AG09309 (cell line): ENCODE measurements around the gene CASP2.
A peak's percentile ranks its signal among the peaks of the same experiment; 100 is the strongest.

Experiments used
- DNase-seq: peaks from one replicate; pipeline ENCODE4 v3.0.0-alpha.2; 2010; ENCODE audit warnings: low read depth
- H3K4me3 ChIP-seq: 2 replicates; pipeline ENCODE4 v1.5.1; 2011; ENCODE audit warnings: mild to moderate bottlenecking, low read depth, low read length, moderate library complexity; ENCODE audit not compliant: control insufficient read depth
- TF ChIP-seq, protein P1 (sequence below): IDR thresholded peaks from 2 replicates; pipeline ENCODE4 v1.5.1; 2011; ENCODE audit warnings: mild to moderate bottlenecking, low read depth, low read length, inconsistent platforms; ENCODE audit not compliant: insufficient read depth, control insufficient read depth; ENCODE audit errors: missing control alignments

Gene CASP2

DNA sequence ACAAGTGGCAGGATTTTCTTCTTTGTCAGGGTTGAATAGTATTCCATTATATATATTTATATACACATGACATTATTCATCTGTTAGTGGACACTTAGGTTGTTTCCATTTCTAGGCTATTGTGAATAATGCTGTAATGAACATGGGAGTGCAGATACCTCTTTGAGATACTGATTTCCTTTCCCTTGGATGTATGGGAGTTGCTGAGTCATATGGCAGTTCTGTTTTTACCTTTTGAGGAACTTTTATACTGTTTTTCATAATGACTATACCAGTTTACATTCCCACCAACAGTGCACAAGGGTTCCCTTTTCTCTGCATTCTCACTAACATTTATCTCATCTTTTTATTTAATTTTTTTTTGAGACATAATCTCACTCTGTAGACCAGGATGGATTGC, 26.0 kb downstream of the CASP2 start:
- TF ChIP-seq, protein P1, sequence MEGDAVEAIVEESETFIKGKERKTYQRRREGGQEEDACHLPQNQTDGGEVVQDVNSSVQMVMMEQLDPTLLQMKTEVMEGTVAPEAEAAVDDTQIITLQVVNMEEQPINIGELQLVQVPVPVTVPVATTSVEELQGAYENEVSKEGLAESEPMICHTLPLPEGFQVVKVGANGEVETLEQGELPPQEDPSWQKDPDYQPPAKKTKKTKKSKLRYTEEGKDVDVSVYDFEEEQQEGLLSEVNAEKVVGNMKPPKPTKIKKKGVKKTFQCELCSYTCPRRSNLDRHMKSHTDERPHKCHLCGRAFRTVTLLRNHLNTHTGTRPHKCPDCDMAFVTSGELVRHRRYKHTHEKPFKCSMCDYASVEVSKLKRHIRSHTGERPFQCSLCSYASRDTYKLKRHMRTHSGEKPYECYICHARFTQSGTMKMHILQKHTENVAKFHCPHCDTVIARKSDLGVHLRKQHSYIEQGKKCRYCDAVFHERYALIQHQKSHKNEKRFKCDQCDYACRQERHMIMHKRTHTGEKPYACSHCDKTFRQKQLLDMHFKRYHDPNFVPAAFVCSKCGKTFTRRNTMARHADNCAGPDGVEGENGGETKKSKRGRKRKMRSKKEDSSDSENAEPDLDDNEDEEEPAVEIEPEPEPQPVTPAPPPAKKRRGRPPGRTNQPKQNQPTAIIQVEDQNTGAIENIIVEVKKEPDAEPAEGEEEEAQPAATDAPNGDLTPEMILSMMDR, result no peak
- no peak overlapping the region for H3K4me3 ChIP-seq
- no peak for DNase-seq

DNA sequence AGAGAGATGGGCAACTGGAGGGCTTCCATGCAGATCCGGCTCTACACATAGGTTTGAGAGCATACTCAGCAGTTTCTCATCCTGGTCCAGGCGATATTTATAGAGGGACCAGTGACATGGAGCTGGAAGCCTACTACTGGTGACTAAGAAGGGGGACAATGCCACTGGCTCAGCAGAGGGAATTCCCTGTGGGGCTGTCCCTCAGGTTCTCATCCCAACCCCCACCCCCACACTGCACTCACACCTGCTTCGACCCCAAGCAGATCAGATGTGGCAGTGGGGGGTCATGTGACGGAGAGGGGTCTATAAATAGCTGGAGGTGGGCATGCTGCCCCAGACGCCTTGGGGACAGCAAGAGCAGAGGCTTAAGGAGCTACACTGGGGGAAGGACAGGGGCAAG, 27.6 kb downstream of the CASP2 start, which contains the start of gene CLCN1:
TSS of gene CLCN1 (plus strand) at position 336 of the 400 bp plus-strand sequence. CDS start 102 bp downstream, outside the sequence.
- TF ChIP-seq, protein P1, result no peak
- no peak within 1 kb of the TSS for H3K4me3 ChIP-seq

GRCh38 chr7:143316492-143316891, 28.3 kb downstream of the CASP2 start:
- no peak for DNase-seq
- H3K4me3 ChIP-seq, result no peak overlapping the region
- TF ChIP-seq, protein P1, result no peak

More for the DNA sequence above, 27.6 kb downstream of the CASP2 start, which contains the start of gene CLCN1:
- no peak for DNase-seq

DNA sequence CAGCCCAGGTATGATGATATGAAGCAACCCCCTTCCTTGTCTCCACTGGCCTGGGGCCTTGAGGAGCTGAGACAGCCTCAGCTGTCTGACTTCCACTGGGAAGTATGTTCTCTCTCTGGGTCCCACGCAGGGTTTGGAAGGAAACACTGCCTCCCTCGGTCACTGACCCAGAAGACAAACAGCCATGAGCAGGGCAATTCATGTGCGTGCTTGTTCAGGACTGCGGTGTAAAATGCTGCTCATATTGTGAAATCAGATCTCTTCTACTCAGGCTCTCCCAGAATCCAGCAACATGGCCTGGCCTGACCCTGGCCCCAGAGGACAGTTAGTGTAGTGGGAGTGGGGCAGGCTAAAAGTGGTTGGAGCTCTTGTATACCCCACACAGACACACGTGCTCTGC, 30.5 kb downstream of the CASP2 start:
- DNase-seq, result no peak
- TF ChIP-seq, protein P1, result no peak
- no peak overlapping the region for H3K4me3 ChIP-seq

GRCh38 chr7:143320620-143321019, 32.5 kb downstream of the CASP2 start:
- TF ChIP-seq, protein P1, result no peak
- no peak overlapping the region for H3K4me3 ChIP-seq
- no peak for DNase-seq

DNA sequence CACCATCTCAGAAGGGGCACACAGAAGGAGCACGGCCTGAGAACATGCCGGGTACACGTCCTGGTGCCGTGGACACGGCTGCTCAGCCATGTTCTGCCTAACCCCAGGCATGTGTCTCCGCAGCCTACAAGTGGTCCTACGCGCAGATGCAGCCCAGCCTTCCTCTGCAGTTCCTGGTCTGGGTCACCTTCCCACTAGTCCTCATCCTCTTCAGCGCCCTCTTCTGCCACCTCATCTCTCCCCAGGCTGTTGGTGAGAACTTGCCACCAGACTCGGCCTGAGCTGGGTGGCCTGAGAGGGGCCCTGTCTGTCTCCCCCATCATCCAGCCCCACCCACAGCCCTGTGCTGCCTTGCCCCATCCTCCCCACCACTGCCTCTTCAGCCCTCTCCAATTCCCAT, 33.1 kb downstream of the CASP2 start:
- H3K4me3 ChIP-seq, result no peak overlapping the region
- DNase-seq, result no peak
- TF ChIP-seq, protein P1, result no peak

DNA sequence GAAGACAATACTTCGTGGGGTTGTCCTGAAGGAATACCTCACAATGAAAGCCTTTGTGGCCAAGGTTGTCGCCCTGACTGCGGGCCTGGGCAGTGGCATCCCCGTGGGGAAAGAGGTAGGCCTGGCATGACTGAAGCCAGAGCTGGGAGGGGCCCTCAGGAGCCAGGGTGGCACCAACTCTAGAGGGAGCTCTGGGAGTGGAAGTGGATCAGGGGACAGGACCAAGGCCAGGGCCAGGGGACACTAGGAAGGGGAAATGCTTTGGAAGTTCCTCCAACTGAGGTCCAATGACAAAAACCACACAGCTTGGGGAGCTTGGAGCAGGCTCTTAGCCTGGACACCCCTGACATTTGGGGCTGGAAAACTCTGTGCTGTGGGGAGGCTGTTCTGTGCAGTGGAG, 33.6 kb downstream of the CASP2 start:
- TF ChIP-seq, protein P1, result peak; percentile 21
- H3K4me3 ChIP-seq, result no peak overlapping the region
- no peak for DNase-seq
